Smooth muscle cell (in vitro differentiated cells): ENCODE data around the gene KRT85. TPM values are rescaled to one million over a fixed set of nuclear protein-coding genes. Genes with fewer than 3 reads are reported as not detected.

Source experiments
- DNase-seq: peaks from one replicate; lab custom pipeline; 2025; ENCODE audit not compliant: unreplicated experiment; lab: John Stamatoyannopoulos, UW
- H2AFZ ChIP-seq: fragments of 200-600 bp; sonication (generic); 2 replicates; pipeline ENCODE4 v1.6.0; 2016; ENCODE audit warnings: antibody characterized with exemption, low read depth, mild to moderate bottlenecking
- H3F3A ChIP-seq: fragments of 200-600 bp; sonication (generic); 2 replicates; pipeline ENCODE4 v1.6.0; 2017; ENCODE audit warnings: antibody characterized with exemption, low read depth
- H3K27ac ChIP-seq: fragments of 200-600 bp; sonication (generic); 2 replicates; pipeline ENCODE4 v1.5.1; 2016; ENCODE audit warnings: low read depth, mild to moderate bottlenecking
- H3K27me3 ChIP-seq: fragments of 200-600 bp; sonication (generic); 2 replicates; pipeline ENCODE4 v1.6.1; 2016; ENCODE audit warnings: low read depth, mild to moderate bottlenecking
- H3K36me3 ChIP-seq: fragments of 200-600 bp; sonication (generic); 2 replicates; pipeline ENCODE4 v1.5.1; 2016; ENCODE audit warnings: low read depth
- H3K4me1 ChIP-seq: fragments of 200-600 bp; sonication (generic); 2 replicates; pipeline ENCODE4 v1.5.1; 2016; ENCODE audit warnings: low read depth
- H3K4me2 ChIP-seq: fragments of 200-600 bp; sonication (generic); 2 replicates; pipeline ENCODE4 v1.6.0; 2016; ENCODE audit warnings: mild to moderate bottlenecking
- H3K4me3 ChIP-seq: fragments of 200-600 bp; sonication (generic); 2 replicates; pipeline ENCODE4 v1.5.1; 2016; ENCODE audit warnings: mild to moderate bottlenecking
- H3K79me2 ChIP-seq: fragments of 200-600 bp; sonication (generic); 2 replicates; pipeline ENCODE4 v1.6.0; 2016; ENCODE audit warnings: low read depth, mild to moderate bottlenecking
- H3K9ac ChIP-seq: fragments of 200-600 bp; sonication (generic); 2 replicates; pipeline ENCODE4 v1.6.0; 2016; ENCODE audit warnings: low read depth
- H3K9me3 ChIP-seq: fragments of 200-600 bp; sonication (generic); replicated peaks from 2 replicates; pipeline ENCODE4 v1.5.1; 2016; ENCODE audit warnings: low read depth
- H4K20me1 ChIP-seq: fragments of 200-600 bp; sonication (generic); 2 replicates; pipeline ENCODE4 v1.6.0; 2016; ENCODE audit warnings: low read depth
- CTCF ChIP-seq: fragments of 200-600 bp; sonication (generic); IDR thresholded peaks from 2 replicates; pipeline ENCODE4 v1.5.1; 2017; ENCODE audit warnings: borderline replicate concordance, mild to moderate bottlenecking, antibody characterized with exemption; ENCODE audit not compliant: insufficient read depth, poor library complexity, severe bottlenecking
- WGBS: methylation state at CpG from one replicate; pipeline ENCODE4 v1.1.7; 2016; ENCODE audit warnings: low lambda C conversion rate; 5-methylcytosine and 5-hydroxymethylcytosine counted together
- polyA plus RNA-seq: library from polyadenylated mRNA; unstranded; fragments of >200 nt; fragmentation: Nextera tagmentation; extraction: Ambion mirVana; gene quantifications from 2 replicates; pipeline ENCODE4 v1.2.1, GENCODE V29; 2016
- total RNA-seq: library from RNA; depleted of rRNA; stranded (reverse); fragments of >200 nt; gene quantifications from 2 replicates; pipeline ENCODE4 v1.2.3, GENCODE V29; 2014

Gene KRT85
- total and polyA plus RNA-seq, 2 experiments from 2014 or later: not detected

- H3K9me3 ChIP-seq: no peaks in the 10 kb centered on the region
- H3K4me2 ChIP-seq: no peak overlapping the region
- H3F3A ChIP-seq: no peaks in the 10 kb centered on the region
- H3K9ac ChIP-seq: no peak overlapping the region
- no peak overlapping the region for H2AFZ ChIP-seq
- no peaks in the 10 kb centered on the region for H3K4me1 ChIP-seq
- 97% methylated on average over 5 of the region's 5 CpGs for WGBS
- no peaks in the 10 kb centered on the region for H3K79me2 ChIP-seq
- peaks cover 23% of the 10 kb centered on the region for H3K27me3 ChIP-seq
- no peak overlapping the region for H3K27ac ChIP-seq
- no peak overlapping the region for H3K4me3 ChIP-seq
- H4K20me1 ChIP-seq: no peaks in the 10 kb centered on the region
- no peak for DNase-seq
- no peak for TF ChIP-seq CTCF
- no peaks in the 10 kb centered on the region for H3K36me3 ChIP-seq
Measured at GRCh38 chr12:52359621-52360061, 7.6 kb downstream of the KRT85 start.

GRCh38 chr12:52358575-52359350 lies 8.5 kb downstream of the KRT85 start:
- Histone ChIP-seq H3K4me3 (no peak overlapping the region), H3K9me3 (no peaks in the 10 kb centered on the region), H3K36me3 (no peaks in the 10 kb centered on the region), H3K4me2 (no peak overlapping the region), H2AFZ (no peak overlapping the region), H3K9ac (no peak overlapping the region), H4K20me1 (no peaks in the 10 kb centered on the region), H3K79me2 (no peaks in the 10 kb centered on the region), H3K27me3 (peaks cover 30% of the 10 kb centered on the region), H3K27ac (no peak overlapping the region), H3K4me1 (no peaks in the 10 kb centered on the region), H3F3A (no peaks in the 10 kb centered on the region)
- no peak for TF ChIP-seq CTCF
- no peak for DNase-seq
- 85% methylated on average over 5 of the region's 5 CpGs for WGBS

- no peak for DNase-seq
- H3K79me2 ChIP-seq: no peaks in the 10 kb centered on the region
- no peak for TF ChIP-seq CTCF
- H3K36me3 ChIP-seq: no peaks in the 10 kb centered on the region
- peaks cover 41% of the 10 kb centered on the region for H3K27me3 ChIP-seq
- no peaks in the 10 kb centered on the region for H4K20me1 ChIP-seq
- H3K4me1 ChIP-seq: no peaks in the 10 kb centered on the region
- no peak overlapping the region for H3K4me2 ChIP-seq
- WGBS: 91% methylated on average over 16 of the region's 20 CpGs
- H3K9me3 ChIP-seq: no peaks in the 10 kb centered on the region
- H3K9ac ChIP-seq: no peak overlapping the region
- H2AFZ ChIP-seq: no peak overlapping the region
- H3F3A ChIP-seq: no peaks in the 10 kb centered on the region
- no peak overlapping the region for H3K4me3 ChIP-seq
- H3K27ac ChIP-seq: no peak overlapping the region
Measured at GRCh38 chr12:52356762-52357580, 10.3 kb downstream of the KRT85 start.
